GM20000 (cell line): ENCODE data around the gene ZNF225.

Experiments
- DNase-seq: peaks from one replicate; pipeline ENCODE4 v3.0.0; 2012; ENCODE audit warnings: low spot score
- TF ChIP-seq, protein P1 (sequence below): IDR thresholded peaks from 2 replicates; pipeline ENCODE4 v1.5.1; 2012; ENCODE audit warnings: mild to moderate bottlenecking, control low read depth; ENCODE audit errors: extremely low read depth, missing control alignments

The ZNF225 gene

GRCh38 chr19:44113138-44113783 is at the start of gene ZNF225:
Gene ZNF225 (plus strand): TSS chr19:44113399. CDS start chr19:44115828, 2,429 bp downstream.
- TF ChIP-seq, protein P1, sequence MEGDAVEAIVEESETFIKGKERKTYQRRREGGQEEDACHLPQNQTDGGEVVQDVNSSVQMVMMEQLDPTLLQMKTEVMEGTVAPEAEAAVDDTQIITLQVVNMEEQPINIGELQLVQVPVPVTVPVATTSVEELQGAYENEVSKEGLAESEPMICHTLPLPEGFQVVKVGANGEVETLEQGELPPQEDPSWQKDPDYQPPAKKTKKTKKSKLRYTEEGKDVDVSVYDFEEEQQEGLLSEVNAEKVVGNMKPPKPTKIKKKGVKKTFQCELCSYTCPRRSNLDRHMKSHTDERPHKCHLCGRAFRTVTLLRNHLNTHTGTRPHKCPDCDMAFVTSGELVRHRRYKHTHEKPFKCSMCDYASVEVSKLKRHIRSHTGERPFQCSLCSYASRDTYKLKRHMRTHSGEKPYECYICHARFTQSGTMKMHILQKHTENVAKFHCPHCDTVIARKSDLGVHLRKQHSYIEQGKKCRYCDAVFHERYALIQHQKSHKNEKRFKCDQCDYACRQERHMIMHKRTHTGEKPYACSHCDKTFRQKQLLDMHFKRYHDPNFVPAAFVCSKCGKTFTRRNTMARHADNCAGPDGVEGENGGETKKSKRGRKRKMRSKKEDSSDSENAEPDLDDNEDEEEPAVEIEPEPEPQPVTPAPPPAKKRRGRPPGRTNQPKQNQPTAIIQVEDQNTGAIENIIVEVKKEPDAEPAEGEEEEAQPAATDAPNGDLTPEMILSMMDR: no peak
- DNase-seq: peak; percentile 85

GRCh38 chr19:44066305-44066704 is 46.9 kb upstream of the ZNF225 start:
- TF ChIP-seq, protein P1: no peak
- DNase-seq: no peak

DNA sequence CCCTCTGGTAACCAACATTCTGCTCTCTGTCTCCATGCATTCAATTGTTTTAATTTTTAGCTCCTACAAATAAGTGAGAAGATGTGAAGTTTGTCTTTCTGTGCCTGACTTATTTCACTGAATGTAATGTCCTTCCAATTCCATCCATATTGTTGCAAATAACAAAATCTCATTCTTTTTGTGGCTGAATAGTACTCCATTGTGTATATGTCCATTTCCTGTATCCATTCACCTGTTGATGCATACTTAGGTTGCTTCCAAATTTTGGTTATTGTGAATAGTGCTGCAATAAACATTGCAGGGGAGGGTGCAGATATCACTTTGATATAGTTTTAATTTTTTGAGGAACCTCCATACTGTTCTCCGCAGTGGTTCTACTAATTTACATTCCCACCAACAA is 43.8 kb upstream of the ZNF225 start:
- TF ChIP-seq, protein P1: no peak
- DNase-seq: no peak

DNA sequence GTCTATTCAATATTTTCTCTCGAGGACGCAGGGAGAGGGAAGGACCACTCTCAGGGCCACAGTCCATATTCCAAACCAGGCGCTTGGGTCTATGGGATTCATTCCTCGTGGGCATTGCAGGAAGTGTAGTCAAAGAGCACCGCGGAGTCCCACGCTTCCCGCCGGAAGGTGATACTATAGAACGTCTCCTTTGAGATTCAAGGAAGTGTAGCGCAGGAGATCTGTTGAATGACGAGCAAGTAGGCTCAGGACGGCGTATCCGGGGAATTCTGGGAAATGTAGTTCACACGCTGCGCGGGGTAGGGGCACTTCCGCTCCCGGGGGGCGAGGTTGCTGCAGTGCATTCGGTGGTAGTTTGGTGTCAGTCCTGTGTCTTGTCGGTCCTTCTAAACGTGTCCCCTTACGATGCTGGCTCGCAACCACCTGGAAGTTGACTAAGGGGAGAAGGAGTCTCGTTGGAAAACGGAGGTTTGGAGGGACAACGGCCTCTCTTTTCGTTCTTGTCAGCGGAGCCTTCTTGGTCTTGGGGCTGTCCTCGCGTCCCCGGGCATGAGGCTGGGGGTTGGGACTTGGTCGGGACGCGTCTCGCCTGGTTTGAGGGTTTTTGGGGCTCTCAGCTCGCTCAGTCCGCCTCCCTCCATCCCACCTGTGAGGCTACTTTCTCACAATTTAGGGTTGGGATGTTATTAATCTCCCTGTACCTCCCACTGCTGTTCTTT is 41.2 kb upstream of the ZNF225 start, which contains the start of gene ZNF284:
Gene ZNF284 (plus strand): TSS at position 336 of the 719 bp plus-strand sequence. CDS start 4,231 bp downstream, outside the sequence.
- peak; percentile 87 for DNase-seq
- TF ChIP-seq, protein P1: no peak

DNA sequence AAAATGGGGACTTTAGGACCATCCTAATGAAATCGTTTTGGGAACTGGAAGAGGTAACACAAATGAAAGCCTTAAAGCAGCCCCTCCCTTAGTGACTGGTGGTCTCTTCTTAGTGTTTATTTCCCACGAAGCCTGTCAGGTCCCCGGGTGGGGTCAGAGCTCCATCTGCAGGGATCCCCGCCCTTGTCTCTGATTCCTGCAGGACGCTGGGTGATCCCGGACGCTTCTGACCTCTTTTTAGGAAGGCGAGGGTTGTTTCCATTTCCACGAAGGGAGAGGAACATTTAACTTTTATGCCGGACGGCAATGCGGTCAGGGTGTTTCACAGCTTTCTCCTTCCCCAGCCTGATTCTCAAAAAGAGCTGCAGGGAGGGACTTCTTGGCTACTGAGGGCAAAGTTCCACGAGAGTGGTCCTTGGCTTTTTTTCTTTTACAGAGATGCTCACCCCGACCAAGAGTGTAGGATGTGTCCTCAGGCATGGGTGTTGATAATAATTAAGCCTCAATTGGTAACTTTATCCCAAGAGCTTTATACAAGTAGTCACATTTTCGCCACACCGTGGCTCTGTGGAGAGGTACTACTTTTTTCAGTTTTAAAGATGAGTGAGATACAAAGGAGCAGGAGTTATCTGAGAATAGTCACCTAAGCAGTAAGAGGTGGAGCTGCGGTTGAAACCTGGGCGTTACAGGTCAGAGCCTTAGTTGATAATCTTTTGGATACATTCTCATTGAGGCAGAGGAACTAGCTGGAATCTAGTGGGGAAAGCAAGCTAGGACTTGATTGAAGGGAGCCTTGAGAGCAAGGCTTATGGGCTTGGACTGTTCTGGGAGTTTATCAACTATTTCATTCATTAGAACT is 40.4 kb upstream of the ZNF225 start:
- DNase-seq: peak; percentile 18
- TF ChIP-seq, protein P1: no peak

GRCh38 chr19:44076325-44076724 is 36.9 kb upstream of the ZNF225 start:
- TF ChIP-seq, protein P1: no peak
- DNase-seq: no peak

DNA sequence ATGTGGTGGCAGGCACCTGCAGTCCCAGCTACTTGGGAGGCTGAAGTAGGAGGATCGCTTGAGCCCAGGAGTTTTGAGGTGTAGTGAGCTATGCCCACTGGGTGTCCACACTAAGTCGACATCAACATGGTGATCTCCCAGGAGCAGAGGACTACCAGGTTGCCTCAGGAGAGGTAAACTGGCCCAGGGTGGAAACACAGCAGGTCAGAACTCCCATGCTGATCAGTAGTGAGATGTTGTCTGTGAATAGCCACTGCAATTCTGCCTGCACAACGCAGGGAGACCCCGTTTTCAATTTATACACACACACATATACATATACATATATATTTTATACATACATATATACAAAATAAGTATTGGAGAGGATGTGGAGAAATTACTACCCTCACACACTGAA is 21.1 kb upstream of the ZNF225 start:
- TF ChIP-seq, protein P1: no peak
- DNase-seq: no peak
